Panc1 (cell line): ENCODE results near the gene LILRA5. TPM values are rescaled to one million over a fixed set of nuclear protein-coding genes. Genes with fewer than 3 reads are reported as not detected.

Experiments
- ATAC-seq: fragments of 200-7000 bp; cut with Tn5 transposase; 2 replicates; pipeline ENCODE4 v1.9.1; 2020; ENCODE audit warnings: mild to moderate bottlenecking, moderate library complexity
- BruUV-seq: library from RNA; stranded (reverse); fragments of 400-500 nt; replicated peaks from 2 replicates; lab custom pipeline; 2021; lab: Mats Ljungman, UMichigan
- CTCF ChIA-PET: fragments of 300-600 bp; sonication (Branson Sonifier 250); formaldehyde crosslinking; loops from one replicate; lab custom pipeline; 2022; ENCODE audit warnings: antibody characterized with exemption; lab: Charles Lee
- POLR2A ChIA-PET: fragments of 300-600 bp; sonication (Branson Sonifier 250); formaldehyde crosslinking; loops from one replicate; lab custom pipeline; 2022; ENCODE audit warnings: antibody characterized with exemption; lab: Charles Lee
- DNase-seq: peaks from one replicate; pipeline ENCODE4 v3.0.0-alpha.2; 2010; ENCODE audit warnings: low read depth, low spot score
- H3K27ac ChIP-seq: 2 replicates; pipeline ENCODE4 v1.5.1; 2011; ENCODE audit warnings: mild to moderate bottlenecking, low read length, inconsistent platforms
- H3K27me3 ChIP-seq: fragments of 200-500 bp; sonication (Bioruptor generic); 2 replicates; pipeline ENCODE4 v1.6.0; 2014; ENCODE audit warnings: low read length, inconsistent platforms; ENCODE audit not compliant: control insufficient read depth, insufficient read depth
- H3K36me3 ChIP-seq: fragments of 200-500 bp; sonication (Bioruptor generic); 2 replicates; pipeline ENCODE4 v1.5.1; 2014; ENCODE audit warnings: inconsistent platforms, mild to moderate bottlenecking, low read length, moderate library complexity; ENCODE audit not compliant: control insufficient read depth, insufficient read depth
- H3K4me1 ChIP-seq: 2 replicates; pipeline ENCODE4 v1.5.1; 2011; ENCODE audit warnings: inconsistent platforms, mild to moderate bottlenecking, low read length, moderate library complexity; ENCODE audit not compliant: control insufficient read depth, insufficient read depth
- H3K4me3 ChIP-seq, 2 experiments: 2 replicates each; pipeline ENCODE4 v1.5.1; 2011 to 2012; ENCODE audit warnings: low read depth in 2 of 2, low read length in 2 of 2, mild to moderate bottlenecking in 2 of 2, inconsistent platforms in 1 of 2, moderate library complexity in 1 of 2
- H3K9me3 ChIP-seq: fragments of 200-500 bp; sonication (Bioruptor generic); 2 replicates; pipeline ENCODE4 v1.5.1; 2014; ENCODE audit warnings: low read depth, mild to moderate bottlenecking, inconsistent platforms, low read length, moderate library complexity; ENCODE audit not compliant: control insufficient read depth, insufficient read depth
- CTCF ChIP-seq: fragments of 450-650 bp; IDR thresholded peaks from 2 replicates; pipeline ENCODE4 v1.5.1; 2017; ENCODE audit warnings: mild to moderate bottlenecking
- POLR2AphosphoS5 ChIP-seq: IDR thresholded peaks from 2 replicates; pipeline ENCODE4 v1.6.1; 2012; ENCODE audit warnings: mild to moderate bottlenecking, low read depth, low read length, moderate library complexity
- REST ChIP-seq, 2 experiments: IDR thresholded peaks; 2 replicates each; pipeline ENCODE4 v1.6.1; 2011 to 2012; ENCODE audit warnings: low read depth in 2 of 2, control low read depth in 1 of 2, low read length in 1 of 2, mild to moderate bottlenecking in 1 of 2, moderate library complexity in 1 of 2; ENCODE audit not compliant: insufficient read depth in 1 of 2
- SIN3A ChIP-seq: IDR thresholded peaks from 2 replicates; pipeline ENCODE4 v1.6.1; 2012; ENCODE audit warnings: low read depth, mild to moderate bottlenecking, low read length, moderate library complexity, borderline replicate concordance; ENCODE audit not compliant: insufficient read depth
- TCF7L2 ChIP-seq: IDR thresholded peaks from 2 replicates; pipeline ENCODE4 v1.6.1; 2011; ENCODE audit warnings: mild to moderate bottlenecking, low read depth, low read length, inconsistent platforms
- in situ Hi-C: cut with HindIII; loops from 2 replicates; pipeline ENCODE4 v1.10.0; 2016; ENCODE audit warnings: low sequenced_read_pairs, low pct_unique_long_range_greater_than_20kb
- intact Hi-C: fragments of 100-400 bp; cut with micrococcal nuclease; formaldehyde crosslinking; loops from one replicate; pipeline ENCODE4 v1.10.0; 2022; ENCODE audit not compliant: unreplicated experiment
- total RNA-seq: library from RNA; stranded (reverse); gene quantifications from one replicate; pipeline ENCODE4 v1.2.1, GENCODE V29; 2021; ENCODE audit not compliant: unreplicated experiment

The LILRA5 gene
- total RNA-seq, 1 experiment from 2014 or later = not detected

GRCh38 chr19:54319892-54320670, 7.1 kb upstream of the LILRA5 start:
- no peak overlapping the region for H3K4me3 ChIP-seq
- BruUV-seq = no TSS peak
- H3K27me3 ChIP-seq = peaks cover 7% of the 10 kb centered on the region
- no peaks in the 10 kb centered on the region for H3K4me1 ChIP-seq
- H3K36me3 ChIP-seq = no peaks in the 10 kb centered on the region
- no peak for DNase-seq
- H3K9me3 ChIP-seq = no peaks in the 10 kb centered on the region
- in situ Hi-C loops (no loop called here), intact Hi-C loops (no loop called here)
- TF ChIP-seq CTCF = no peak
- no peak for TF ChIP-seq SIN3A
- no peak for TF ChIP-seq TCF7L2
- no peak for TF ChIP-seq POLR2AphosphoS5
- TF ChIP-seq REST (IDR thresholded peaks at IDR 0.05; ENCODE audit: insufficient read depth in 1 of 2, low read depth in 2 of 2, low read length in 1 of 2) = no peak
- POLR2A ChIA-PET = interaction anchor here (0.6 kb wide), 1 partner anchor 150 kb away, joined by 3 read pairs; no protein-coding TSS in a partner anchor
- CTCF ChIA-PET = no interaction called here
- no peak for ATAC-seq
- no peak overlapping the region for H3K27ac ChIP-seq

GRCh38 chr19:54319049-54319448, 6.1 kb upstream of the LILRA5 start:
- ChIA-PET CTCF (no interaction called here), POLR2A (no interaction called here)
- in situ Hi-C loops (no loop called here), intact Hi-C loops (no loop called here)
- peaks cover 2% of the 10 kb centered on the region for H3K27me3 ChIP-seq
- H3K36me3 ChIP-seq = no peaks in the 10 kb centered on the region
- no peak overlapping the region for H3K4me3 ChIP-seq
- DNase-seq (no peak), ATAC-seq (no peak)
- no peaks in the 10 kb centered on the region for H3K4me1 ChIP-seq
- H3K9me3 ChIP-seq = no peaks in the 10 kb centered on the region
- TF ChIP-seq CTCF (no peak), TCF7L2 (no peak), REST (IDR thresholded peaks at IDR 0.05; ENCODE audit: insufficient read depth in 1 of 2, low read depth in 2 of 2, low read length in 1 of 2) (no peak), POLR2AphosphoS5 (no peak), SIN3A (no peak)
- no peak overlapping the region for H3K27ac ChIP-seq
- no TSS peak for BruUV-seq
